Left lung (tissue), 10 donors: ENCODE data around the gene CDC42EP3. TPM values are rescaled to one million over a fixed set of nuclear protein-coding genes. Genes with fewer than 3 reads are reported as not detected.

Experiments
- ATAC-seq: fragments of 200-7000 bp; cut with Tn5 transposase; one replicate; pipeline ENCODE4 v1.9.1; 2020; ENCODE audit warnings: moderate library complexity
- DNase-seq, 4 donors: peaks; one replicate each; pipeline ENCODE4 v3.0.0-alpha.2; 2013 to 2020
- H3K27ac ChIP-seq, 2 donors: fragments of 200-600 bp; sonication (generic) in 1 of 2; one replicate each; pipeline versions ENCODE4 v1.5.0 to v1.8.0; 2020 to 2021
- H3K27me3 ChIP-seq, 2 donors: fragments of 200-600 bp; sonication (generic) in 1 of 2; one replicate each; pipeline versions ENCODE4 v1.5.0 to v1.8.0; 2020 to 2021
- H3K36me3 ChIP-seq, 2 donors: fragments of 200-600 bp; sonication (generic) in 1 of 2; one replicate each; pipeline versions ENCODE4 v1.5.0 to v1.8.0; 2020 to 2021
- H3K4me1 ChIP-seq, 2 donors: fragments of 200-600 bp; one replicate each; pipeline ENCODE4 v1.8.0; 2021
- H3K4me3 ChIP-seq, 2 donors: fragments of 200-600 bp; sonication (generic) in 1 of 2; one replicate each; pipeline versions ENCODE4 v1.5.0 to v1.8.0; 2020 to 2021; ENCODE audit warnings: mild to moderate bottlenecking in 1 of 2
- H3K9me3 ChIP-seq, 2 donors: fragments of 200-600 bp; sonication (generic) in 1 of 2; one replicate each; pipeline versions ENCODE4 v1.5.0 to v1.8.0; 2020 to 2021
- intact Hi-C, 2 donors: fragments of 100-400 bp; cut with DNase I; formaldehyde crosslinking; loops; one replicate each; pipeline versions ENCODE4 v1.11.2 to v1.14.2; 2022
- polyA plus RNA-seq, 6 donors: library from polyadenylated mRNA; unstranded; fragments of 120-200 nt; gene quantifications; one replicate each; pipeline ENCODE4 v1.2.1, GENCODE V29; 2013; ENCODE audit not compliant: insufficient read length in 6 of 6
- total RNA-seq, 2 donors: library from RNA; stranded (reverse); fragmentation: NEBNext Ultra II Directional; extraction: Animal tissue kit (Norgen Biotek cat#: 25700); gene quantifications; one replicate each; pipeline ENCODE4 v1.2.1, GENCODE V29; 2021
- TF ChIP-seq, protein P1 (sequence below), 2 donors: fragments of 200-600 bp; sonication (generic) in 1 of 2; IDR thresholded peaks; one replicate each; pipeline versions ENCODE4 v1.5.0 to v1.8.0; 2021; ENCODE audit warnings: antibody characterized with exemption in 2 of 2
- donor health status: DM: no; HTN: yes; CAD: no.
- donor health status: DM: no; HTN: no; CAD: no.

The CDC42EP3 gene
- total and polyA plus RNA-seq, 8 donors, result 17.3 to 53.8 (median 25.1) TPM

DNA sequence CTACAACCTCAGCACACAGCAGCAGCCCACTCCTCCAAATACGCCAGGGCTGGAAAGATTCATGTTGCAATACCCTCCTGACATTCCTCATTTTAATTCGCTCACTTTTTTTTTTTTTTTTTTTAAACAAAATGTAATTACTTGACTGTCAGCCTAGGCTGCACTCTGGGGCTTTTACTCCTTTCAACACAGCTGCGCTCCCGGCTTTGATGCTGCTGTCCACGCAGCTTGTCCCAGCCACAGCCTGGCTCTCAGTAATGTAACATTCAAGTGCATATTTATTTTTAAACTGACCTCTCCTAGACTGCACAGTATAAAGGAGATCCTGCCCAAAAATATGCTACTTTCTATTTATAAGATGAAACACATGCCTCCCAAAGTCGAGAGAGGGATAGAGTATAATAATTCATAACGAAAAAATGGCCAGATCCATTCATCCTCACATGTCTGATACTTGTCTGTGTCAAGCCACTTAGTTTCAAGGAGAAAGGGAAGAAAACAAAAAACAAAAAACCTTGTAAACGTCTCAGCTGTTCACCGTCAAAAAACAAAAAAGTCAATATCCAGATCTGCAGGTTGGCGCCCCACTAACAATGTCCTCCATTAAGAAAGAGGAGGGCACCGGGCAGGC, 949 bp downstream of the CDC42EP3 start:
- peaks cover 19 to 76% of the 10 kb centered on the region in 2 donors for H3K4me1 ChIP-seq
- peaks cover 0 to 11% of the 10 kb centered on the region in 2 donors for H3K36me3 ChIP-seq
- ATAC-seq (peak; percentile 5), DNase-seq (peak in 1 of 4 donors; percentile 35)
- no peaks in the 10 kb centered on the region for H3K9me3 ChIP-seq
- H3K27ac ChIP-seq, result peak overlapping the region; percentile 90 to 97
- H3K27me3 ChIP-seq, result no peaks in the 10 kb centered on the region
- intact Hi-C loops, result no loop called here
- H3K4me3 ChIP-seq, result peak overlapping the region; percentile 76 to 86
- TF ChIP-seq, protein P1, sequence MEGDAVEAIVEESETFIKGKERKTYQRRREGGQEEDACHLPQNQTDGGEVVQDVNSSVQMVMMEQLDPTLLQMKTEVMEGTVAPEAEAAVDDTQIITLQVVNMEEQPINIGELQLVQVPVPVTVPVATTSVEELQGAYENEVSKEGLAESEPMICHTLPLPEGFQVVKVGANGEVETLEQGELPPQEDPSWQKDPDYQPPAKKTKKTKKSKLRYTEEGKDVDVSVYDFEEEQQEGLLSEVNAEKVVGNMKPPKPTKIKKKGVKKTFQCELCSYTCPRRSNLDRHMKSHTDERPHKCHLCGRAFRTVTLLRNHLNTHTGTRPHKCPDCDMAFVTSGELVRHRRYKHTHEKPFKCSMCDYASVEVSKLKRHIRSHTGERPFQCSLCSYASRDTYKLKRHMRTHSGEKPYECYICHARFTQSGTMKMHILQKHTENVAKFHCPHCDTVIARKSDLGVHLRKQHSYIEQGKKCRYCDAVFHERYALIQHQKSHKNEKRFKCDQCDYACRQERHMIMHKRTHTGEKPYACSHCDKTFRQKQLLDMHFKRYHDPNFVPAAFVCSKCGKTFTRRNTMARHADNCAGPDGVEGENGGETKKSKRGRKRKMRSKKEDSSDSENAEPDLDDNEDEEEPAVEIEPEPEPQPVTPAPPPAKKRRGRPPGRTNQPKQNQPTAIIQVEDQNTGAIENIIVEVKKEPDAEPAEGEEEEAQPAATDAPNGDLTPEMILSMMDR (IDR thresholded peaks at IDR 0.05), result no peak

- TF ChIP-seq, protein P1 (IDR thresholded peaks at IDR 0.05), result no peak
- intact Hi-C loops, result no loop called here
- DNase-seq (no peak), ATAC-seq (no peak)
- Histone ChIP-seq H3K4me1 (peaks cover 19 to 76% of the 10 kb centered on the region in 2 donors), H3K9me3 (no peaks in the 10 kb centered on the region), H3K27me3 (no peaks in the 10 kb centered on the region), H3K36me3 (peaks cover 0 to 13% of the 10 kb centered on the region in 2 donors), H3K4me3 (peak overlapping the region; percentile 76 to 86), H3K27ac (no peak overlapping the region)
Observed at GRCh38 chr2:37669446-37669845, 2.0 kb downstream of the CDC42EP3 start.

- Histone ChIP-seq H3K4me1 (peaks cover 19 to 78% of the 10 kb centered on the region in 2 donors), H3K36me3 (peaks cover 0 to 24% of the 10 kb centered on the region in 2 donors), H3K4me3 (peak overlapping the region in 1 of 2 donors; percentile 9), H3K27me3 (no peaks in the 10 kb centered on the region), H3K9me3 (no peaks in the 10 kb centered on the region), H3K27ac (peak overlapping the region in 1 of 2 donors; percentile 5)
- TF ChIP-seq, protein P1 (IDR thresholded peaks at IDR 0.05), result no peak
- no peak for DNase-seq
- ATAC-seq, result no peak
- intact Hi-C loops, result no loop called here
Observed at GRCh38 chr2:37667704-37668103, 3.7 kb downstream of the CDC42EP3 start.

DNA sequence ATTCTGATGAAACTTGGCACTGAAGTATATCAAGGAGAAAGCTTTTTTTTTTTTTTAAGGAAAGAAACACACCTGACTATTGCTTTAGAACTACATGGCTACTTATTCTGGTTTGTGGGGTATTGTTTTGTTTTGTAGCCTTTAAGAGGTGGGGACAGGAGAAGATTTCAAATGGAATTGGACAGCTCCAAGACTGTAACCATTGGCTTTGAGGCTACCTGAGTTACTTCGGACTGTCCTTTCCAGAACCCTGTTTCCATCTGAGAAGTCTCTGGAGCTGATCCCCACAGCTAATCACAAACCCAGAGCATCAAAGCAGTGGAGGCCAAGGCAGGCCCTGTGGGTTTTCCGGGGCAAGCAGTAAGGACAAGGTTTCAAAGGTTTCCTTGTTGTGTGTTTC, 4.7 kb downstream of the CDC42EP3 start:
- no peaks in the 10 kb centered on the region for H3K27me3 ChIP-seq
- peak overlapping the region in 1 of 2 donors; percentile 70 for H3K27ac ChIP-seq
- TF ChIP-seq, protein P1 (IDR thresholded peaks at IDR 0.05), result no peak
- H3K36me3 ChIP-seq, result peaks cover 0 to 32% of the 10 kb centered on the region in 2 donors
- H3K4me3 ChIP-seq, result no peak overlapping the region
- no peak for DNase-seq
- intact Hi-C loops, result no loop called here
- peaks cover 19 to 84% of the 10 kb centered on the region in 2 donors for H3K4me1 ChIP-seq
- H3K9me3 ChIP-seq, result no peaks in the 10 kb centered on the region
- no peak for ATAC-seq

GRCh38 chr2:37665604-37666362, 5.7 kb downstream of the CDC42EP3 start:
- DNase-seq (no peak), ATAC-seq (no peak)
- H3K4me1 ChIP-seq, result peaks cover 19 to 92% of the 10 kb centered on the region in 2 donors
- no peak overlapping the region for H3K4me3 ChIP-seq
- TF ChIP-seq, protein P1 (IDR thresholded peaks at IDR 0.05), result no peak
- H3K36me3 ChIP-seq, result peaks cover 0 to 32% of the 10 kb centered on the region in 2 donors
- H3K9me3 ChIP-seq, result no peaks in the 10 kb centered on the region
- H3K27ac ChIP-seq, result peak overlapping the region in 1 of 2 donors; percentile 70
- H3K27me3 ChIP-seq, result no peaks in the 10 kb centered on the region
- intact Hi-C loops, result no loop called here
